Neural progenitor cell (in vitro differentiated cells): ENCODE results near the gene XPC.

Experiments used
- CTCF ChIP-seq: fragments of 200-600 bp; sonication (generic); IDR thresholded peaks from 2 replicates; pipeline ENCODE4 v1.5.1; 2017; ENCODE audit warnings: antibody characterized with exemption, mild to moderate bottlenecking
- EZH2phosphoT487 ChIP-seq: fragments of 200-600 bp; sonication (generic); IDR thresholded peaks from 2 replicates; pipeline ENCODE4 v1.6.1; 2017; ENCODE audit warnings: antibody characterized with exemption

- TF ChIP-seq CTCF (no peak), EZH2phosphoT487 (no peak)
These were observed 20.0 kb downstream of the XPC start for GRCh38 chr3:14158370-14158769.
